H1 (cell line): Measurements from ENCODE around the gene PLXNB2. TPM values are rescaled to one million over a fixed set of nuclear protein-coding genes. Genes with fewer than 3 reads are reported as not detected.

Source experiments
- CTCF ChIA-PET: fragments of 300-600 bp; sonication (Branson Sonifier 250); formaldehyde crosslinking; loops from one replicate; lab custom pipeline; 2021; ENCODE audit not compliant: partially characterized antibody; lab: Charles Lee
- POLR2A ChIA-PET: fragments of 300-600 bp; sonication (Branson Sonifier 250); formaldehyde crosslinking; loops from one replicate; lab custom pipeline; 2021; ENCODE audit warnings: inconsistent platforms; ENCODE audit not compliant: partially characterized antibody; lab: Charles Lee
- DNase-seq, 2 experiments: peaks; one replicate each; pipeline versions ENCODE4 v3.0.0 to v3.0.0-alpha.2; 2010 to 2022; ENCODE audit warnings: low spot score in 2 of 2, low read depth in 1 of 2, mixed read lengths in 1 of 2
- FAIRE-seq: peaks from 2 replicates; lab custom pipeline; 2011; peaks lifted over from hg19 to GRCh38; lab: Jason Lieb, UNC
- H2AFZ ChIP-seq: 2 replicates; pipeline ENCODE4 v1.8.1; 2012; ENCODE audit warnings: low read length, inconsistent platforms
- H2AK5ac ChIP-seq: 2 replicates; pipeline ENCODE4 v1.6.1; 2013; ENCODE audit warnings: low read depth, low read length
- H2BK120ac ChIP-seq: replicated peaks from 2 replicates; pipeline ENCODE3; 2013; ENCODE audit warnings: low read depth, low read length, inconsistent platforms
- H2BK12ac ChIP-seq: 2 replicates; pipeline ENCODE4 v1.6.1; 2013; ENCODE audit warnings: low read depth, low read length
- H2BK15ac ChIP-seq: 2 replicates; pipeline ENCODE4 v1.6.1; 2013; ENCODE audit warnings: low read length
- H2BK20ac ChIP-seq: 2 replicates; pipeline ENCODE4 v1.6.1; 2013; ENCODE audit warnings: low read length
- H2BK5ac ChIP-seq: 2 replicates; pipeline ENCODE4 v1.6.1; 2013; ENCODE audit warnings: low read depth, low read length
- H3K14ac ChIP-seq: 2 replicates; pipeline ENCODE4 v1.6.1; 2013; ENCODE audit warnings: inconsistent platforms; ENCODE audit not compliant: insufficient read length
- H3K18ac ChIP-seq: 2 replicates; pipeline ENCODE4 v1.6.1; 2013; ENCODE audit warnings: low read length; ENCODE audit errors: extremely low read depth
- H3K23ac ChIP-seq: 2 replicates; pipeline ENCODE4 v1.6.1; 2013; ENCODE audit warnings: inconsistent platforms; ENCODE audit not compliant: insufficient read length
- H3K23me2 ChIP-seq: 2 replicates; pipeline ENCODE4 v1.6.1; 2013; ENCODE audit warnings: low read depth, low read length
- H3K27ac ChIP-seq: 2 replicates; pipeline ENCODE4 v1.6.1; 2011; ENCODE audit warnings: low read depth, low read length, inconsistent platforms
- H3K27me3 ChIP-seq, 4 experiments: replicated peaks in 1 of 4; 1 replicate in 1 of 4; 2 replicates in 3 of 4; pipeline versions ENCODE4 v1.6.1 to v1.8.1; 2011 to 2013; ENCODE audit warnings: low read length in 3 of 4, mild to moderate bottlenecking in 3 of 4, inconsistent platforms in 2 of 4, mixed read lengths in 2 of 4, moderate library complexity in 1 of 4; ENCODE audit not compliant: control insufficient read depth in 3 of 4, insufficient read depth in 3 of 4; ENCODE audit errors: extremely low read depth in 1 of 4
- H3K36me3 ChIP-seq, 4 experiments: 2 replicates each; pipeline versions ENCODE4 v1.6.1 to v1.8.1; 2011 to 2013; ENCODE audit warnings: mild to moderate bottlenecking in 4 of 4, low read length in 3 of 4, moderate library complexity in 2 of 4, control low read depth in 1 of 4, inconsistent platforms in 1 of 4; ENCODE audit not compliant: insufficient read depth in 4 of 4, control insufficient read depth in 2 of 4
- H3K4ac ChIP-seq: replicated peaks from 2 replicates; pipeline ENCODE3; 2013; ENCODE audit warnings: low read length, low read depth, mixed read lengths, inconsistent platforms; ENCODE audit not compliant: insufficient read length
- H3K4me1 ChIP-seq, 4 experiments: replicated peaks in 1 of 4; 1 replicate in 1 of 4; 2 replicates in 3 of 4; pipeline versions ENCODE4 v1.6.1 to v1.8.1; 2011 to 2013; ENCODE audit warnings: low read length in 3 of 4, inconsistent platforms in 2 of 4, mixed read lengths in 1 of 4; ENCODE audit not compliant: insufficient read depth in 4 of 4, control insufficient read depth in 3 of 4
- H3K4me2 ChIP-seq, 2 experiments: 2 replicates each; pipeline versions ENCODE4 v1.6.1 to v1.8.1; 2011 to 2013; ENCODE audit warnings: low read depth in 2 of 2, low read length in 2 of 2, control low read depth in 1 of 2, inconsistent platforms in 1 of 2, mild to moderate bottlenecking in 1 of 2; ENCODE audit not compliant: insufficient read depth in 1 of 2
- H3K4me3 ChIP-seq, 4 experiments: fragments of 200-600, 300-600 bp in 1 of 4; sonication (generic), shearing (Covaris generic), sonication (Bioruptor Twin) in 1 of 4; 2 replicates each; pipeline versions ENCODE4 v1.5.1 to v1.8.1; 2011 to 2016; ENCODE audit warnings: low read length in 4 of 4, low read depth in 3 of 4, control low read depth in 2 of 4, inconsistent platforms in 2 of 4, mild to moderate bottlenecking in 2 of 4, mixed read lengths in 1 of 4, moderate library complexity in 1 of 4; ENCODE audit not compliant: insufficient read depth in 2 of 4; ENCODE audit errors: extremely low read depth in 1 of 4
- H3K56ac ChIP-seq: replicated peaks from 2 replicates; pipeline ENCODE3; 2013; ENCODE audit warnings: low read depth, mild to moderate bottlenecking, mixed read lengths, low read length, inconsistent platforms; ENCODE audit not compliant: insufficient read length
- H3K79me1 ChIP-seq: 2 replicates; pipeline ENCODE4 v1.6.1; 2013; ENCODE audit warnings: low read depth, low read length, control low read depth
- H3K79me2 ChIP-seq, 2 experiments: 2 replicates each; pipeline versions ENCODE4 v1.6.1 to v1.8.1; 2012 to 2013; ENCODE audit warnings: low read length in 2 of 2, mild to moderate bottlenecking in 2 of 2, inconsistent platforms in 1 of 2; ENCODE audit not compliant: insufficient read depth in 2 of 2, control insufficient read depth in 1 of 2
- H3K9ac ChIP-seq, 4 experiments: replicated peaks in 1 of 4; 1 replicate in 1 of 4; 2 replicates in 3 of 4; pipeline versions ENCODE4 v1.6.1 to v1.8.1; 2011 to 2013; ENCODE audit warnings: low read depth in 3 of 4, low read length in 3 of 4, control low read depth in 2 of 4, mild to moderate bottlenecking in 2 of 4, moderate library complexity in 2 of 4, inconsistent platforms in 1 of 4; ENCODE audit errors: extremely low read depth in 1 of 4
- H3K9me3 ChIP-seq, 2 experiments: 2 replicates each; pipeline versions ENCODE4 v1.6.1 to v1.8.1; 2012 to 2013; ENCODE audit warnings: mild to moderate bottlenecking in 2 of 2, moderate library complexity in 2 of 2, control low read depth in 1 of 2, inconsistent platforms in 1 of 2, low read depth in 1 of 2, low read length in 1 of 2, mixed read lengths in 1 of 2; ENCODE audit not compliant: insufficient read depth in 2 of 2
- H4K20me1 ChIP-seq, 2 experiments: replicated peaks in 1 of 2; 2 replicates each; pipeline versions ENCODE3 to v1.8.1; 2011 to 2013; ENCODE audit warnings: inconsistent platforms in 2 of 2, low read length in 2 of 2, mild to moderate bottlenecking in 1 of 2; ENCODE audit not compliant: insufficient read depth in 2 of 2, control insufficient read depth in 1 of 2
- H4K5ac ChIP-seq: 2 replicates; pipeline ENCODE4 v1.6.1; 2013; ENCODE audit warnings: low read length, low read depth, mixed read lengths, inconsistent platforms; ENCODE audit not compliant: insufficient read length
- H4K8ac ChIP-seq: 2 replicates; pipeline ENCODE4 v1.8.0; 2013; ENCODE audit warnings: mild to moderate bottlenecking, moderate library complexity, low read length, inconsistent platforms; ENCODE audit not compliant: insufficient read depth; ENCODE audit errors: extremely low read depth
- H4K91ac ChIP-seq: replicated peaks from 2 replicates; pipeline ENCODE3; 2013; ENCODE audit warnings: low read length, mixed read lengths, inconsistent platforms; ENCODE audit not compliant: insufficient read length
- EGR1 ChIP-seq: IDR thresholded peaks from 2 replicates; pipeline ENCODE4 v1.6.1; 2011; ENCODE audit warnings: low read depth, low read length, borderline replicate concordance
- HDAC2 ChIP-seq, 2 experiments: fragments of 300-600 bp in 1 of 2; sonication (generic) in 1 of 2; IDR thresholded peaks; 2 replicates each; pipeline ENCODE4 v1.6.1; 2011 to 2012; ENCODE audit warnings: low read depth in 2 of 2, low read length in 2 of 2, mild to moderate bottlenecking in 2 of 2, moderate library complexity in 2 of 2, borderline replicate concordance in 1 of 2, inconsistent platforms in 1 of 2
- NANOG ChIP-seq: IDR thresholded peaks from 2 replicates; pipeline ENCODE4 v1.6.1; 2011; ENCODE audit warnings: low read length, low read depth, mild to moderate bottlenecking, inconsistent platforms; ENCODE audit not compliant: insufficient read depth, poor library complexity, severe bottlenecking
- PHF8 ChIP-seq: fragments of 200-600 bp; sonication (generic); conservative IDR thresholded peaks from 2 replicates; pipeline ENCODE4 v1.7.1; 2012; ENCODE audit warnings: low read depth, mild to moderate bottlenecking, inconsistent platforms, low read length, moderate library complexity
- RAD21 ChIP-seq, 2 experiments: IDR thresholded peaks in 1 of 2; conservative IDR thresholded peaks in 1 of 2; 2 replicates each; pipeline ENCODE4 v1.6.1; 2011; ENCODE audit warnings: low read depth in 2 of 2, low read length in 2 of 2, improper control_type of control experiment in 1 of 2, inconsistent platforms in 1 of 2, mild to moderate bottlenecking in 1 of 2, moderate library complexity in 1 of 2
- RBBP5 ChIP-seq: IDR thresholded peaks from 2 replicates; pipeline ENCODE4 v1.7.1; 2012; ENCODE audit warnings: low read depth, mild to moderate bottlenecking, inconsistent platforms, low read length, moderate library complexity, borderline replicate concordance
- SIRT6 ChIP-seq: IDR thresholded peaks from one replicate; pipeline ENCODE4 v1.7.1; 2012; ENCODE audit warnings: low read length, inconsistent platforms
- SP1 ChIP-seq: IDR thresholded peaks from 2 replicates; pipeline ENCODE4 v1.6.1; 2011; ENCODE audit warnings: low read depth, low read length
- ZNF274 ChIP-seq: IDR thresholded peaks from 2 replicates; pipeline ENCODE4 v1.7.0; 2012; ENCODE audit warnings: low read length, borderline replicate concordance; ENCODE audit errors: extremely low read depth
- WGBS, 2 experiments: shearing (Covaris generic) in 1 of 2; methylation state at CpG; one replicate each; pipeline versions ENCODE4 v1.1.6 to v1.1.7; 2013 to 2015; ENCODE audit warnings: low lambda C conversion rate in 2 of 2, mixed read lengths in 2 of 2, inconsistent platforms in 1 of 2, low coverage in 1 of 2, missing lambda C conversion rate in 1 of 2; ENCODE audit not compliant: insufficient replicate concordance in 2 of 2, insufficient coverage in 1 of 2, insufficient read length in 1 of 2; ENCODE audit errors: extremely low coverage in 1 of 2, missing lambda C conversion rate in 1 of 2; 5-methylcytosine and 5-hydroxymethylcytosine counted together
- polyA plus RNA-seq, 7 experiments: library from polyadenylated mRNA; depleted of rRNA in 3 of 7; stranded (reverse) in 5 of 7; unstranded in 2 of 7; fragments of >200 nt in 5 of 7; fragments of 200-250 nt in 2 of 7; gene quantifications; 1 replicate in 5 of 7; 2 replicates in 1 of 7; 4 replicates in 1 of 7; pipeline versions ENCODE4 v1.2.1 to v1.2.3, GENCODE V29; 2011 to 2013; ENCODE audit warnings: missing spikeins in 2 of 7, mixed read lengths in 2 of 7
- total RNA-seq: library from RNA; stranded (reverse); fragmentation: NEBNext Ultra II Directional; extraction: Animal tissue kit (Norgen Biotek cat#: 25700); gene quantifications from 2 replicates; pipeline ENCODE4 v1.2.1, GENCODE V29; 2021
- TF ChIP-seq, protein P1 (sequence below), 3 experiments: IDR thresholded peaks; 1 replicate in 2 of 3; 2 replicates in 1 of 3; pipeline versions ENCODE4 v1.5.1 to v1.6.1; 2011; ENCODE audit warnings: low read length in 3 of 3, mild to moderate bottlenecking in 3 of 3, inconsistent platforms in 2 of 3, low read depth in 1 of 3, moderate library complexity in 1 of 3; ENCODE audit not compliant: insufficient read depth in 1 of 3; ENCODE audit errors: control extremely low read depth in 1 of 3

The PLXNB2 gene
- total and polyA plus RNA-seq, 2 of the 8 experiments (the other 6 are each of a cell fraction or from before 2014, with no cell fraction given), result 58.3 to 92.8 TPM

GRCh38 chr22:50343541-50343935, 36.1 kb upstream of the PLXNB2 start:
- Histone ChIP-seq H2AFZ (no peak overlapping the region), H3K18ac (no peak overlapping the region), H3K23me2 (peaks cover 23% of the 10 kb centered on the region; the same call in 1 of the 2 replicates), H2AK5ac (no peak overlapping the region), H3K27me3 (peaks cover 0 to 5% (median 0%) of the 10 kb centered on the region in 4 experiments; a peak in 3 of 7 replicates), H2BK5ac (no peak overlapping the region), H4K20me1 (peaks cover 12 to 31% of the 10 kb centered on the region in 2 experiments), H2BK15ac (no peak overlapping the region), H3K23ac (no peak overlapping the region), H3K9me3 (peaks cover 0 to 3% of the 10 kb centered on the region in 2 experiments; a peak in 1 of 4 replicates), H4K91ac (no peak overlapping the region), H2BK12ac (no peak overlapping the region), H3K79me1 (peaks cover 12% of the 10 kb centered on the region), H3K4me1 (peaks cover 0 to 2% (median under 1%) of the 10 kb centered on the region in 4 experiments; a peak in 1 of 7 replicates), H3K4ac (no peak overlapping the region), H3K14ac (no peak overlapping the region), H4K8ac (no peak overlapping the region), H2BK20ac (no peak overlapping the region), H2BK120ac (no peak overlapping the region), H3K27ac (no peak overlapping the region), H3K36me3 (no peaks in the 10 kb centered on the region; a peak in 1 of 8 replicates), H3K79me2 (peaks cover 0 to 17% of the 10 kb centered on the region in 2 experiments; a peak in 2 of 4 replicates), H3K4me2 (peak overlapping the region in 1 of 2 experiments; percentile 49; a peak in 3 of 4 replicates), H3K56ac (no peak overlapping the region), H3K4me3 (peak overlapping the region; percentile 44 to 94 (median 64)), H3K9ac (peak overlapping the region in 3 of 4 experiments; percentile 45 to 80 (median 64); a peak in 5 of 7 replicates), H4K5ac (no peak overlapping the region)
- POLR2A ChIA-PET, result no interaction called here
- 33% methylated on average over 1 of the region's 9 CpGs; no CpG with 5 or more reads in 1 of the 2 experiments for WGBS, 2 experiments
- FAIRE-seq (no peak), DNase-seq (no peak)
- CTCF ChIA-PET, result no interaction called here
- TF ChIP-seq HDAC2 (IDR thresholded peaks at IDR 0.05; ENCODE audit: borderline replicate concordance in 1 of 2, low read depth in 2 of 2, low read length in 2 of 2), result no peak
- TF ChIP-seq ZNF274, result no peak
- TF ChIP-seq PHF8, result no peak
- TF ChIP-seq RAD21 (IDR thresholded peaks at IDR 0.05 in 1 of 2, conservative IDR thresholded peaks at IDR 0.05 in 1 of 2; ENCODE audit: low read depth in 2 of 2, low read length in 2 of 2), result no peak
- no peak for TF ChIP-seq EGR1
- TF ChIP-seq NANOG, result no peak
- TF ChIP-seq SIRT6, result no peak
- TF ChIP-seq SP1, result no peak
- TF ChIP-seq, protein P1, sequence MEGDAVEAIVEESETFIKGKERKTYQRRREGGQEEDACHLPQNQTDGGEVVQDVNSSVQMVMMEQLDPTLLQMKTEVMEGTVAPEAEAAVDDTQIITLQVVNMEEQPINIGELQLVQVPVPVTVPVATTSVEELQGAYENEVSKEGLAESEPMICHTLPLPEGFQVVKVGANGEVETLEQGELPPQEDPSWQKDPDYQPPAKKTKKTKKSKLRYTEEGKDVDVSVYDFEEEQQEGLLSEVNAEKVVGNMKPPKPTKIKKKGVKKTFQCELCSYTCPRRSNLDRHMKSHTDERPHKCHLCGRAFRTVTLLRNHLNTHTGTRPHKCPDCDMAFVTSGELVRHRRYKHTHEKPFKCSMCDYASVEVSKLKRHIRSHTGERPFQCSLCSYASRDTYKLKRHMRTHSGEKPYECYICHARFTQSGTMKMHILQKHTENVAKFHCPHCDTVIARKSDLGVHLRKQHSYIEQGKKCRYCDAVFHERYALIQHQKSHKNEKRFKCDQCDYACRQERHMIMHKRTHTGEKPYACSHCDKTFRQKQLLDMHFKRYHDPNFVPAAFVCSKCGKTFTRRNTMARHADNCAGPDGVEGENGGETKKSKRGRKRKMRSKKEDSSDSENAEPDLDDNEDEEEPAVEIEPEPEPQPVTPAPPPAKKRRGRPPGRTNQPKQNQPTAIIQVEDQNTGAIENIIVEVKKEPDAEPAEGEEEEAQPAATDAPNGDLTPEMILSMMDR (IDR thresholded peaks at IDR 0.05; ENCODE audit: control extremely low read depth in 1 of 3, insufficient read depth in 1 of 3, low read depth in 1 of 3, low read length in 3 of 3), result no peak
- TF ChIP-seq RBBP5, result no peak
